MM.1S (cell line): ENCODE results near the gene SAV1.

Experiments used
- DNase-seq: peaks from one replicate; pipeline ENCODE4 v3.0.0-alpha.2; 2015
- H2AFZ ChIP-seq: fragments of 300-600 bp; sonication (generic); 2 replicates; pipeline ENCODE4 v1.6.0; 2016; ENCODE audit warnings: antibody characterized with exemption, low read length
- H3F3A ChIP-seq: fragments of 300-600 bp; sonication (generic); 2 replicates; pipeline ENCODE4 v1.6.1; 2016; ENCODE audit warnings: mild to moderate bottlenecking, antibody characterized with exemption, low read length, moderate library complexity, mixed read lengths; ENCODE audit not compliant: insufficient read depth
- H3K27ac ChIP-seq: fragments of 300-600 bp; sonication (generic); 2 replicates; pipeline ENCODE4 v1.5.1; 2016; ENCODE audit warnings: mild to moderate bottlenecking, low read length
- H3K27me3 ChIP-seq: fragments of 300-600 bp; sonication (generic); replicated peaks from 2 replicates; pipeline ENCODE4 v1.6.0; 2016; ENCODE audit warnings: low read length; ENCODE audit not compliant: insufficient read depth
- H3K36me3 ChIP-seq: fragments of 300-600 bp; sonication (generic); replicated peaks from 2 replicates; pipeline ENCODE4 v1.6.1; 2016; ENCODE audit warnings: mild to moderate bottlenecking, low read length, mixed read lengths; ENCODE audit not compliant: insufficient read depth
- H3K4me1 ChIP-seq: fragments of 300-600 bp; sonication (generic); 2 replicates; pipeline ENCODE4 v1.6.1; 2016; ENCODE audit warnings: low read length, mixed read lengths
- H3K4me2 ChIP-seq: fragments of 300-600 bp; sonication (generic); 2 replicates; pipeline ENCODE4 v1.6.0; 2016; ENCODE audit warnings: low read depth, low read length
- H3K4me3 ChIP-seq: fragments of 300-600 bp; sonication (generic); 2 replicates; pipeline ENCODE4 v1.5.1; 2016; ENCODE audit warnings: low read length, mixed read lengths
- H3K79me2 ChIP-seq: fragments of 300-600 bp; sonication (generic); 2 replicates; pipeline ENCODE4 v1.6.1; 2016; ENCODE audit warnings: mixed run types, low read length, mixed read lengths
- H3K9ac ChIP-seq: fragments of 300-600 bp; sonication (generic); 2 replicates; pipeline ENCODE4 v1.6.1; 2016; ENCODE audit warnings: low read length, mixed read lengths
- H3K9me2 ChIP-seq: fragments of 300-600 bp; sonication (generic); replicated peaks from 2 replicates; pipeline ENCODE4 v1.6.1; 2016; ENCODE audit warnings: mild to moderate bottlenecking, low read length, mixed read lengths; ENCODE audit not compliant: insufficient read depth
- H3K9me3 ChIP-seq: fragments of 300-600 bp; sonication (generic); replicated peaks from 2 replicates; pipeline ENCODE4 v1.6.1; 2016; ENCODE audit warnings: mild to moderate bottlenecking, low read length, mixed read lengths; ENCODE audit not compliant: insufficient read depth
- H4K20me1 ChIP-seq: fragments of 300-600 bp; sonication (generic); 2 replicates; pipeline ENCODE4 v1.6.1; 2016; ENCODE audit warnings: mild to moderate bottlenecking, low read length, moderate library complexity, mixed read lengths; ENCODE audit not compliant: insufficient read depth
- CTCF ChIP-seq: fragments of 300-600 bp; sonication (generic); IDR thresholded peaks from 2 replicates; pipeline ENCODE4 v1.5.1; 2016; ENCODE audit warnings: antibody characterized with exemption, low read length, mixed read lengths
- EZH2 ChIP-seq: fragments of 300-600 bp; sonication (generic); optimal IDR thresholded peaks from 2 replicates; pipeline ENCODE3; 2017; ENCODE audit warnings: low read depth, mild to moderate bottlenecking, antibody characterized with exemption, low read length, mixed read lengths
- EZH2phosphoT487 ChIP-seq: fragments of 300-600 bp; sonication (generic); IDR thresholded peaks from 2 replicates; pipeline ENCODE4 v1.6.1; 2018; ENCODE audit warnings: antibody characterized with exemption, low read length

SAV1 gene

GRCh38 chr14:50608302-50608851 is 59.7 kb downstream of the SAV1 start:
- no peak overlapping the region for H2AFZ ChIP-seq
- no peaks in the 10 kb centered on the region for H3F3A ChIP-seq
- peaks cover 23% of the 10 kb centered on the region for H3K4me1 ChIP-seq
- no peaks in the 10 kb centered on the region for H3K27me3 ChIP-seq
- H3K36me3 ChIP-seq: no peaks in the 10 kb centered on the region
- H3K9me3 ChIP-seq: no peaks in the 10 kb centered on the region
- no peak overlapping the region for H3K9ac ChIP-seq
- no peak for DNase-seq
- no peaks in the 10 kb centered on the region for H3K79me2 ChIP-seq
- H3K4me3 ChIP-seq: no peak overlapping the region
- no peak for TF ChIP-seq EZH2phosphoT487
- TF ChIP-seq CTCF: no peak
- TF ChIP-seq EZH2: no peak
- no peaks in the 10 kb centered on the region for H3K9me2 ChIP-seq
- H3K4me2 ChIP-seq: no peak overlapping the region
- no peaks in the 10 kb centered on the region for H4K20me1 ChIP-seq
- H3K27ac ChIP-seq: no peak overlapping the region

- Histone ChIP-seq H3F3A (no peaks in the 10 kb centered on the region), H3K4me2 (no peak overlapping the region), H2AFZ (no peak overlapping the region), H3K79me2 (no peaks in the 10 kb centered on the region), H3K27ac (no peak overlapping the region), H3K9me2 (no peaks in the 10 kb centered on the region), H3K4me3 (no peak overlapping the region), H3K27me3 (no peaks in the 10 kb centered on the region), H3K4me1 (peaks cover 23% of the 10 kb centered on the region), H3K9ac (no peak overlapping the region), H4K20me1 (no peaks in the 10 kb centered on the region), H3K9me3 (no peaks in the 10 kb centered on the region), H3K36me3 (no peaks in the 10 kb centered on the region)
- DNase-seq: no peak
- no peak for TF ChIP-seq EZH2
- no peak for TF ChIP-seq EZH2phosphoT487
- no peak for TF ChIP-seq CTCF
Observed at GRCh38 chr14:50607761-50608160, 60.3 kb downstream of the SAV1 start.

- Histone ChIP-seq H3F3A (no peaks in the 10 kb centered on the region), H3K9me3 (no peaks in the 10 kb centered on the region), H3K9me2 (no peaks in the 10 kb centered on the region), H3K4me1 (peaks cover 23% of the 10 kb centered on the region), H3K27ac (no peak overlapping the region), H3K4me3 (no peak overlapping the region), H3K4me2 (no peak overlapping the region), H3K9ac (no peak overlapping the region), H3K36me3 (no peaks in the 10 kb centered on the region), H2AFZ (no peak overlapping the region), H4K20me1 (no peaks in the 10 kb centered on the region), H3K27me3 (no peaks in the 10 kb centered on the region), H3K79me2 (no peaks in the 10 kb centered on the region)
- DNase-seq: no peak
- TF ChIP-seq CTCF: no peak
- TF ChIP-seq EZH2phosphoT487: no peak
- no peak for TF ChIP-seq EZH2
Observed at GRCh38 chr14:50607181-50607580, 60.9 kb downstream of the SAV1 start.
